GM12801 (cell line): ENCODE results near the gene PRRT1B.

Experiments used
- CTCF ChIP-seq: IDR thresholded peaks from one replicate; pipeline ENCODE4 v1.5.1; 2011; ENCODE audit warnings: control low read depth; ENCODE audit not compliant: insufficient read length; ENCODE audit errors: extremely low read depth

PRRT1B gene

GRCh38 chr9:131523086-131523388 is 22.3 kb upstream of the PRRT1B start:
- no peak for TF ChIP-seq CTCF

- TF ChIP-seq CTCF, result no peak
Measured at GRCh38 chr9:131523451-131524435, 21.6 kb upstream of the PRRT1B start.

GRCh38 chr9:131524665-131525315 is 20.5 kb upstream of the PRRT1B start:
- no peak for TF ChIP-seq CTCF

GRCh38 chr9:131525643-131526565 is 19.4 kb upstream of the PRRT1B start:
- no peak for TF ChIP-seq CTCF

- TF ChIP-seq CTCF, result no peak
Measured at GRCh38 chr9:131528186-131528585, 17.1 kb upstream of the PRRT1B start.

GRCh38 chr9:131528886-131529505 is 16.3 kb upstream of the PRRT1B start:
- no peak for TF ChIP-seq CTCF
